ENCODE results near the gene ZNF726. TPM values are rescaled to one million over a fixed set of nuclear protein-coding genes. Genes with fewer than 3 reads are reported as not detected.

The ZNF726 gene
- total RNA-seq (2022; extraction: Qiagen RNA extraction) = 0.44 to 0.83 TPM (median 0.49 TPM) in 5 replicates

DNA sequence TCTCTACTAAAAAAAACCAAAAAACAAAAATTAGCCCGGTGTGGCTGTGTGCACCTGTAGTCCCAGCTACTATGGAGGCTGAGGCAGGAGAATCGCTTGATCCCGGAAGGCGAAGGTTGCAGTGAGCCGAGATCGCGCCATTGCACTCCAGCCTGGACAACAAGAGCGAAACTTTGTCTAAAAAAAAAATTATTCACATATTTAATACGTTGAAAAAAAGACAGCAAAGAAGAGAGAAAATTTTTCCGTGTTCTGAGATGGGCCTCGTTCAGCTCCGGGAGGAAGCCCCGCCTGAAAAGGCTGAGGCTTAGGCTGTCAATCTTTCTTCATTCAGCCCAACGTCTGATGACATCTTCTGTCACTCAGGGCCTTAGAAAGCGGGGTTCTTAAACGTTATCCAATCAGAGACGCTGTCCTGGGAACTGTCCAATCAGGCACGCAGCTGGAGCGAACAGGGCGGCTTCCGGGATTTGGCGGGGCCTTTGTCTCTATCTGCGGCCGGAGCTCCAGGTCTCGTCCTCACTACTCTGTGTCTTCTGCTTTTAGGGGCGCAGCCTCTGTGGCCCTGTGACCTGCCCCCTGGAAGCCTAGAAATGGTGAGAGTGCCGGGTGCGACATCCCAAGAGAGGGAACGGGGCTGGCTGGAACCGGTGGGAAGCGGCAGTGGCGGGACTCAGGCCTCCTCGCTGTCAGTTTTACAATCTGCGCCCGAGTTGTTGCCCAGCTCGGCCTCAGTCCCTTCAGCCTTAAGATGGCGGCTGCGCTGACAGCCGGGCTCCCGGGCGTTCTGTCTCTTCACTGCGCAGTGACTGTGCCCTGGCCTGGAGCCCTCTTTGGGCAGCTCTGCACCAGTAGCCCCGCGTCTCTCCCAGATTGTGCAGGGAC, at the start of gene ZNF726:
TSS of gene ZNF726 (plus strand) at position 485 of the 885 bp plus-strand sequence. CDS start at position 594, 109 bp downstream.

Other genes with a start within 250 kb of the ZNF726 start
- 3.6 to 4.1 TPM (median 3.7 TPM) in 5 replicates for gene ZNF675, start 227.7 kb upstream of the ZNF726 start, total RNA-seq (2022; extraction: Qiagen RNA extraction)
- gene ZNF681, start 156.0 kb upstream of the ZNF726 start, total RNA-seq (2022; extraction: Qiagen RNA extraction) = not detected in 5 replicates
- 6.8 to 10.4 TPM (median 7.1 TPM) in 5 replicates for gene ZNF254, start 172.3 kb downstream of the ZNF726 start, total RNA-seq (2022; extraction: Qiagen RNA extraction)